ENCODE measurements around the gene TIMM22.

The TIMM22 gene

DNA sequence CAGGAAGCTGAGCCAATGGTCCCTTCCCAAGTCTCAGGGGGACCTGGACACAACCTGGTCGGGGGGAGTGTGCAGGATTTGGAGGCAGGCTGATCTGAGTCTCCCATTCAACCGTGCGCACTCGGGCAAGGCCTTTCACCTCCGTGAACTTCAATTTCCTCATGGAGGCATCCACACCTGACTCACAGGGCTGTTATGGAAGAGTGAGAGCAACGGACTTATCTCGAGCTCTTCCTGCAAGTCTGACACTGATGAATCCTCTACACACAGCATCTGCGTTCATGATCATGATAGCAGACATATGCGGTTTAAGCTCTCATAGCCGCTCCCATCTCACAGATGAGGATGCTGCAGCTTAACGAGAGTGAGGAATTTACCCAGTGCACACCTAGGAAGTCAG is 21.6 kb downstream of the TIMM22 start:
- TF ChIP-seq USF1 (IDR thresholded peaks at IDR 0.05) (no peak), MAX (IDR thresholded peaks at IDR 0.05) (no peak), YY1 (IDR thresholded peaks at IDR 0.05; ENCODE audit: low read depth) (no peak), TCF12 (IDR thresholded peaks at IDR 0.05; ENCODE audit: low read depth) (no peak), EGR1 (IDR thresholded peaks at IDR 0.05) (no peak)

- TF ChIP-seq EGR1 (IDR thresholded peaks at IDR 0.05): no peak
- no peak for TF ChIP-seq CREB1 (IDR thresholded peaks at IDR 0.05; ENCODE audit: low read depth)
- no peak for TF ChIP-seq RAD21 (IDR thresholded peaks at IDR 0.05; ENCODE audit: low read depth)
- TF ChIP-seq NFIC (IDR thresholded peaks at IDR 0.05): no peak
- TF ChIP-seq, protein P1, sequence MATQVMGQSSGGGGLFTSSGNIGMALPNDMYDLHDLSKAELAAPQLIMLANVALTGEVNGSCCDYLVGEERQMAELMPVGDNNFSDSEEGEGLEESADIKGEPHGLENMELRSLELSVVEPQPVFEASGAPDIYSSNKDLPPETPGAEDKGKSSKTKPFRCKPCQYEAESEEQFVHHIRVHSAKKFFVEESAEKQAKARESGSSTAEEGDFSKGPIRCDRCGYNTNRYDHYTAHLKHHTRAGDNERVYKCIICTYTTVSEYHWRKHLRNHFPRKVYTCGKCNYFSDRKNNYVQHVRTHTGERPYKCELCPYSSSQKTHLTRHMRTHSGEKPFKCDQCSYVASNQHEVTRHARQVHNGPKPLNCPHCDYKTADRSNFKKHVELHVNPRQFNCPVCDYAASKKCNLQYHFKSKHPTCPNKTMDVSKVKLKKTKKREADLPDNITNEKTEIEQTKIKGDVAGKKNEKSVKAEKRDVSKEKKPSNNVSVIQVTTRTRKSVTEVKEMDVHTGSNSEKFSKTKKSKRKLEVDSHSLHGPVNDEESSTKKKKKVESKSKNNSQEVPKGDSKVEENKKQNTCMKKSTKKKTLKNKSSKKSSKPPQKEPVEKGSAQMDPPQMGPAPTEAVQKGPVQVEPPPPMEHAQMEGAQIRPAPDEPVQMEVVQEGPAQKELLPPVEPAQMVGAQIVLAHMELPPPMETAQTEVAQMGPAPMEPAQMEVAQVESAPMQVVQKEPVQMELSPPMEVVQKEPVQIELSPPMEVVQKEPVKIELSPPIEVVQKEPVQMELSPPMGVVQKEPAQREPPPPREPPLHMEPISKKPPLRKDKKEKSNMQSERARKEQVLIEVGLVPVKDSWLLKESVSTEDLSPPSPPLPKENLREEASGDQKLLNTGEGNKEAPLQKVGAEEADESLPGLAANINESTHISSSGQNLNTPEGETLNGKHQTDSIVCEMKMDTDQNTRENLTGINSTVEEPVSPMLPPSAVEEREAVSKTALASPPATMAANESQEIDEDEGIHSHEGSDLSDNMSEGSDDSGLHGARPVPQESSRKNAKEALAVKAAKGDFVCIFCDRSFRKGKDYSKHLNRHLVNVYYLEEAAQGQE (IDR thresholded peaks at IDR 0.05; ENCODE audit: low read depth): no peak
- no peak for TF ChIP-seq MAX (IDR thresholded peaks at IDR 0.05)
- TF ChIP-seq USF1 (IDR thresholded peaks at IDR 0.05): no peak
- no peak for TF ChIP-seq TCF12 (IDR thresholded peaks at IDR 0.05; ENCODE audit: low read depth)
- no peak for TF ChIP-seq EP300 (IDR thresholded peaks at IDR 0.05; ENCODE audit: borderline replicate concordance)
- no peak for TF ChIP-seq CEBPB (IDR thresholded peaks at IDR 0.05)
- TF ChIP-seq ZBTB7A (IDR thresholded peaks at IDR 0.05; ENCODE audit: low read depth): no peak
- no peak for TF ChIP-seq YY1 (IDR thresholded peaks at IDR 0.05; ENCODE audit: low read depth)
- no peak for TF ChIP-seq TAF1 (IDR thresholded peaks at IDR 0.05; ENCODE audit: low read depth)
- no peak for TF ChIP-seq TEAD4 (IDR thresholded peaks at IDR 0.05)
- no peak for TF ChIP-seq FOXM1 (IDR thresholded peaks at IDR 0.05; ENCODE audit: borderline replicate concordance, low read depth)
Observed at GRCh38 chr17:1019451-1019850, 22.5 kb downstream of the TIMM22 start.

DNA sequence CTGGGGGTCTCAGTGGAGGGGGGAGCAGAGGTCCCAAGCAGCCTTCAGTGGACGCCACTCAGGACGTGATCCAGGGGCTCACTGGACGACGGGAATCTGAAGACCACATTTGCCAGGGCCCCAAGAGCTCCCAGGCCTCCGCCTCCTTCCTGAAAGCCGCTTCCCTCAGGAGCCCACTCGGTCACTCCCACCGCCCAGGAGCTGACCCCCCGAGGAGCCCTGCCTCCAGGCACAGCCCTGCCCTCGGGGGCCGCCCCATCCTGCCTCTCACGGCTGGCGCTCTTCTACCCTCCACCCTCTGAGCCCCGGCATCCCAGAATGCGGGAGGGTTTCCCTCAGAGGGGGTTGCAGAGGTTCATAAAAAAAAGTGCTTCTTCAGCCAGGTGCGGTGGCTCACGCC is 24.2 kb downstream of the TIMM22 start:
- TF ChIP-seq MAX (IDR thresholded peaks at IDR 0.05): no peak
- TF ChIP-seq CEBPB (IDR thresholded peaks at IDR 0.05): no peak
- TF ChIP-seq FOXM1 (IDR thresholded peaks at IDR 0.05; ENCODE audit: borderline replicate concordance, low read depth): no peak
- TF ChIP-seq CREB1 (IDR thresholded peaks at IDR 0.05; ENCODE audit: low read depth): no peak
- TF ChIP-seq TAF1 (IDR thresholded peaks at IDR 0.05; ENCODE audit: low read depth): no peak
- TF ChIP-seq TCF12 (IDR thresholded peaks at IDR 0.05; ENCODE audit: low read depth): no peak
- no peak for TF ChIP-seq USF1 (IDR thresholded peaks at IDR 0.05)
- no peak for TF ChIP-seq EGR1 (IDR thresholded peaks at IDR 0.05)

GRCh38 chr17:1022278-1023024 is 25.5 kb downstream of the TIMM22 start:
- TF ChIP-seq ZBTB7A (IDR thresholded peaks at IDR 0.05; ENCODE audit: low read depth) (no peak), YY1 (IDR thresholded peaks at IDR 0.05; ENCODE audit: low read depth) (no peak), FOXM1 (IDR thresholded peaks at IDR 0.05; ENCODE audit: borderline replicate concordance, low read depth) (no peak), CEBPB (IDR thresholded peaks at IDR 0.05) (no peak), NFIC (IDR thresholded peaks at IDR 0.05) (no peak), MAX (IDR thresholded peaks at IDR 0.05) (no peak), RAD21 (IDR thresholded peaks at IDR 0.05; ENCODE audit: low read depth) (no peak), CREB1 (IDR thresholded peaks at IDR 0.05; ENCODE audit: low read depth) (no peak), USF1 (IDR thresholded peaks at IDR 0.05) (no peak), EP300 (IDR thresholded peaks at IDR 0.05; ENCODE audit: borderline replicate concordance) (no peak), EGR1 (IDR thresholded peaks at IDR 0.05) (no peak), TAF1 (IDR thresholded peaks at IDR 0.05; ENCODE audit: low read depth) (no peak), TEAD4 (IDR thresholded peaks at IDR 0.05) (no peak), TCF12 (IDR thresholded peaks at IDR 0.05; ENCODE audit: low read depth) (no peak)
- TF ChIP-seq, protein P1 (IDR thresholded peaks at IDR 0.05; ENCODE audit: low read depth): no peak

Data from Ishikawa (cell line).